Calu3 (cell line): ENCODE data around the gene SPATA18. TPM values are rescaled to one million over a fixed set of nuclear protein-coding genes. Genes with fewer than 3 reads are reported as not detected.

Experiments used
- BruUV-seq: library from RNA; stranded (reverse); fragments of 400-500 nt; replicated peaks from 2 replicates; lab custom pipeline; 2021; lab: Mats Ljungman, UMichigan
- CTCF ChIA-PET: fragments of 300-600 bp; sonication (Branson Sonifier 250); formaldehyde crosslinking; loops from one replicate; lab custom pipeline; 2022; ENCODE audit warnings: antibody characterized with exemption; lab: Charles Lee
- DNase-seq: peaks from one replicate; pipeline ENCODE4 v3.0.0; 2022
- H3K27ac Mint-ChIP-seq: one replicate; pipeline ENCODE4 v1.8.0; 2022; ENCODE audit warnings: mixed read lengths; ENCODE audit not compliant: unreplicated experiment
- H3K27me3 Mint-ChIP-seq: one replicate; pipeline ENCODE4 v1.8.0; 2022; ENCODE audit warnings: mixed read lengths; ENCODE audit not compliant: unreplicated experiment
- H3K36me3 Mint-ChIP-seq: one replicate; pipeline ENCODE4 v1.8.0; 2022; ENCODE audit warnings: mild to moderate bottlenecking, moderate library complexity, mixed read lengths; ENCODE audit not compliant: insufficient read depth, unreplicated experiment
- H3K4me1 Mint-ChIP-seq: one replicate; pipeline ENCODE4 v1.8.0; 2022; ENCODE audit warnings: mild to moderate bottlenecking, low read depth, mixed read lengths; ENCODE audit not compliant: unreplicated experiment
- H3K4me3 Mint-ChIP-seq: one replicate; pipeline ENCODE4 v1.8.0; 2022; ENCODE audit warnings: mild to moderate bottlenecking, low read depth, moderate library complexity, mixed read lengths; ENCODE audit not compliant: unreplicated experiment
- H3K9me3 Mint-ChIP-seq: one replicate; pipeline ENCODE4 v1.8.0; 2022; ENCODE audit warnings: low read depth, mixed read lengths; ENCODE audit not compliant: unreplicated experiment
- intact Hi-C: fragments of 100-400 bp; cut with micrococcal nuclease; formaldehyde crosslinking; loops from one replicate; pipeline ENCODE4 v1.10.0; 2022; ENCODE audit not compliant: unreplicated experiment
- total RNA-seq: library from RNA; stranded (reverse); gene quantifications from 2 replicates; pipeline ENCODE4 v1.2.3, GENCODE V29; 2022
- TF ChIP-seq, protein P1 (sequence below): fragments of 200-600 bp; IDR thresholded peaks from one replicate; pipeline ENCODE4 v1.8.0; 2022; ENCODE audit warnings: antibody characterized with exemption; ENCODE audit not compliant: unreplicated experiment

Gene SPATA18
- total RNA-seq, 1 experiment from 2014 or later = not detected

DNA sequence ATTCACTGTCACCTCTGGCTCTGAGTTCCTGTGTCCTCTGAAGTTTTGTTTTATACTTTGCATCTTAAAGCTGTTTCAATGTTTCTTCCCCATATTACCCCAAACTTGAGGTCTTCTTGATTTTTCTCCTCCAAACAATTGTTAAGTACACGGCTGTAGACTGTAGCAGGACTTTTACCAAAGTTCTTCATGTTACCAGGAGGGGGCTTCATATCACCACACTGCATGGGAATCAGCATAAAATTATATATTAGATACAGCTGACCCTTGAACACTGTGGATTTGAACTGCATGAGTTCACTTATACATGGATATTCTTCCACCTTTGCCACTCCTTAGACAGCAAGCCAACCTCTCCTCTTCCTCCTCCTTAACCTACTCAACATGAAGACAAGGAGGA, 56.6 kb downstream of the SPATA18 start:
- CTCF ChIA-PET = no interaction called here
- no peak overlapping the region for H3K27ac Mint-ChIP-seq
- DNase-seq = no peak
- H3K36me3 Mint-ChIP-seq = no peaks in the 10 kb centered on the region
- H3K9me3 Mint-ChIP-seq = no peaks in the 10 kb centered on the region
- BruUV-seq = no TSS peak
- no peaks in the 10 kb centered on the region for H3K27me3 Mint-ChIP-seq
- H3K4me1 Mint-ChIP-seq = no peaks in the 10 kb centered on the region
- intact Hi-C loops = no loop called here
- TF ChIP-seq, protein P1, sequence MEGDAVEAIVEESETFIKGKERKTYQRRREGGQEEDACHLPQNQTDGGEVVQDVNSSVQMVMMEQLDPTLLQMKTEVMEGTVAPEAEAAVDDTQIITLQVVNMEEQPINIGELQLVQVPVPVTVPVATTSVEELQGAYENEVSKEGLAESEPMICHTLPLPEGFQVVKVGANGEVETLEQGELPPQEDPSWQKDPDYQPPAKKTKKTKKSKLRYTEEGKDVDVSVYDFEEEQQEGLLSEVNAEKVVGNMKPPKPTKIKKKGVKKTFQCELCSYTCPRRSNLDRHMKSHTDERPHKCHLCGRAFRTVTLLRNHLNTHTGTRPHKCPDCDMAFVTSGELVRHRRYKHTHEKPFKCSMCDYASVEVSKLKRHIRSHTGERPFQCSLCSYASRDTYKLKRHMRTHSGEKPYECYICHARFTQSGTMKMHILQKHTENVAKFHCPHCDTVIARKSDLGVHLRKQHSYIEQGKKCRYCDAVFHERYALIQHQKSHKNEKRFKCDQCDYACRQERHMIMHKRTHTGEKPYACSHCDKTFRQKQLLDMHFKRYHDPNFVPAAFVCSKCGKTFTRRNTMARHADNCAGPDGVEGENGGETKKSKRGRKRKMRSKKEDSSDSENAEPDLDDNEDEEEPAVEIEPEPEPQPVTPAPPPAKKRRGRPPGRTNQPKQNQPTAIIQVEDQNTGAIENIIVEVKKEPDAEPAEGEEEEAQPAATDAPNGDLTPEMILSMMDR = no peak
- no peak overlapping the region for H3K4me3 Mint-ChIP-seq

DNA sequence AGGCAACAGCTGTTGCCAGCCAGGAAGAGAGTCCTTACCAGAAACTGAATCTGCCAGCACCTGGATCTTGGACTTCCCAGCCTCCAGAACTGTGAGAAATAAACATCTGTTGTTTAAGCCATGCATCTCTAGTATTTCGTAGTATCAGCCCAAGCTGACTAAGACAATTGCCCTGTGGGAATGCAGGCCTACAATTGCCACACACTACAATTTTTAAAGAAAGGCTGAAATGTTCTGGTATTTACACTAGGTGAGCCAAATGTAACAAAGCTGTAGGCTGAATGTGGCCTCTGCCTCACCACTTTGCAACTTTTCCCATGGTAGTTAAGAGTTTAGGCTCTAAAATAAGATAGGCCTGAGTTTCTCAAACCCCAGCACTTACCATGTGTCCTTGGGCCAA, 59.1 kb downstream of the SPATA18 start:
- Mint-ChIP-seq H3K27ac (no peak overlapping the region), H3K36me3 (no peaks in the 10 kb centered on the region), H3K9me3 (no peaks in the 10 kb centered on the region), H3K4me1 (no peaks in the 10 kb centered on the region), H3K27me3 (no peaks in the 10 kb centered on the region), H3K4me3 (no peak overlapping the region)
- CTCF ChIA-PET = interaction anchor here (0.5 kb wide), 1 partner anchor 141 kb away, joined by 5 read pairs; no protein-coding TSS in a partner anchor
- DNase-seq = no peak
- intact Hi-C loops = no loop called here
- no TSS peak for BruUV-seq
- TF ChIP-seq, protein P1 = no peak

DNA sequence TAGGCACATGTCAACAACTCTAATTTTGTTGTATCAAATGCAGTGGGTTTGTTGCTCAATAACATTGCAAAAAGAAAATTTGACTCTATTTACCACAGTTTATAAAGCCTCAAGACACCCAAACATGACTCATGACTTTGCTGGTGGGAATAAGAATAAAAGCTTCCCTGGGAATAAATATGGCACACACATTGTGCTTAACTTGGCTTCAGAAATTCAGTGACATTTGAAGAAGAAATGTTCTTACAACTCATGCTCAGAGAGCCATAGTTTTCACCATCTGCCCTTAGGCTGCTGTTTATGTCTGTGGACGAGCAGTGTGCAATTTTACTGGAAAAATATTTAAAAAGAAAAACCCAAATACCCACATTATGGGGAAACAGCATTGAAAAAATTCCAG, 60.9 kb downstream of the SPATA18 start:
- TF ChIP-seq, protein P1 = no peak
- no peak for DNase-seq
- H3K27me3 Mint-ChIP-seq = no peaks in the 10 kb centered on the region
- H3K9me3 Mint-ChIP-seq = no peaks in the 10 kb centered on the region
- BruUV-seq = no TSS peak
- H3K4me1 Mint-ChIP-seq = no peaks in the 10 kb centered on the region
- CTCF ChIA-PET = no interaction called here
- no peaks in the 10 kb centered on the region for H3K36me3 Mint-ChIP-seq
- intact Hi-C loops = no loop called here
- no peak overlapping the region for H3K27ac Mint-ChIP-seq
- no peak overlapping the region for H3K4me3 Mint-ChIP-seq

DNA sequence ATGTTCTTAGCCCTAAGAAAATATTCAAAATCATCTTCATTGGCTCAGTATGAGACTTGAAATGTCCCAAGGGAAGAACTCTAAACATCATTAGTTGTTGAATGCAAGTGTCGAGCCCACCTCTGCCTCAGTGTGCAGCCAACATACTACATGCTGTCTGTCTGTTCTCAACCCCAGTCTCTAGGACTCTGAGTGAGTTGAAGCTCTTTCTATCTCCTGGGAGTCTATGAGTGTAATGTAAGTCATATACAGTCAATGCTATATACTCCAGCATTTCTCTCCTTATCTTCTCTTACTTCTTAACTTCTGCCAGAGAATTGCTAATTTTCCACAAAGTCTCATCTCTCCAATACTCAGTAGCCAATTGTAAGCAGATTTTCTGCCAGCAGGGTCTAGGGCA, 61.3 kb downstream of the SPATA18 start:
- no peak overlapping the region for H3K4me3 Mint-ChIP-seq
- no TSS peak for BruUV-seq
- TF ChIP-seq, protein P1 = no peak

More for the DNA sequence above, 61.3 kb downstream of the SPATA18 start:
- H3K9me3 Mint-ChIP-seq = no peaks in the 10 kb centered on the region
- DNase-seq = no peak
- intact Hi-C loops = no loop called here
- H3K36me3 Mint-ChIP-seq = no peaks in the 10 kb centered on the region
- no peaks in the 10 kb centered on the region for H3K27me3 Mint-ChIP-seq
- CTCF ChIA-PET = no interaction called here
- no peak overlapping the region for H3K27ac Mint-ChIP-seq
- no peaks in the 10 kb centered on the region for H3K4me1 Mint-ChIP-seq
